Liver (tissue), 9 donors: ENCODE data around the gene ZNF587. TPM values are rescaled to one million over a fixed set of nuclear protein-coding genes. Genes with fewer than 3 reads are reported as not detected.

Source experiments
- DNase-seq: peaks from one replicate; pipeline ENCODE4 v3.0.0-alpha.2; 2017; ENCODE audit warnings: low spot score
- H3K27ac ChIP-seq, 2 donors: one replicate each; pipeline ENCODE4 v1.7.0; 2013; ENCODE audit warnings: inconsistent platforms in 2 of 2, low read length in 2 of 2, control low read depth in 1 of 2, low read depth in 1 of 2, mild to moderate bottlenecking in 1 of 2
- H3K27me3 ChIP-seq, 4 donors: one replicate each; pipeline versions ENCODE4 v1.6.1 to v1.7.0; 2013; ENCODE audit warnings: low read length in 3 of 4, inconsistent platforms in 1 of 4, mild to moderate bottlenecking in 1 of 4, moderate library complexity in 1 of 4; ENCODE audit not compliant: control insufficient read depth in 4 of 4, insufficient read depth in 4 of 4
- H3K36me3 ChIP-seq, 4 donors: one replicate each; pipeline versions ENCODE4 v1.6.1 to v1.7.0; 2013; ENCODE audit warnings: low read length in 3 of 4, mild to moderate bottlenecking in 3 of 4, low read depth in 1 of 4, moderate library complexity in 1 of 4; ENCODE audit not compliant: control insufficient read depth in 4 of 4, insufficient read depth in 3 of 4
- H3K4me1 ChIP-seq, 4 donors: one replicate each; pipeline versions ENCODE4 v1.6.1 to v1.7.0; 2013; ENCODE audit warnings: low read length in 3 of 4, mild to moderate bottlenecking in 3 of 4, moderate library complexity in 1 of 4; ENCODE audit not compliant: control insufficient read depth in 4 of 4, insufficient read depth in 4 of 4
- H3K4me3 ChIP-seq, 3 donors: one replicate each; pipeline versions ENCODE4 v1.6.1 to v1.7.0; 2013; ENCODE audit warnings: low read length in 3 of 3, control low read depth in 1 of 3, low read depth in 1 of 3, mild to moderate bottlenecking in 1 of 3
- H3K9ac ChIP-seq, 2 donors: one replicate each; pipeline ENCODE4 v1.7.0; 2013; ENCODE audit warnings: low read length in 2 of 2, mild to moderate bottlenecking in 2 of 2, moderate library complexity in 2 of 2, control low read depth in 1 of 2, low read depth in 1 of 2
- H3K9me3 ChIP-seq, 4 donors: one replicate each; pipeline versions ENCODE4 v1.6.1 to v1.7.0; 2013; ENCODE audit warnings: low read length in 3 of 4; ENCODE audit not compliant: control insufficient read depth in 4 of 4
- EGR1 ChIP-seq, 2 donors: IDR thresholded peaks; 2 replicates each; pipeline ENCODE4 v1.6.1; 2016 to 2018; ENCODE audit warnings: antibody characterized with exemption in 2 of 2, low read depth in 2 of 2
- FOXA1 ChIP-seq: IDR thresholded peaks from 2 replicates; pipeline ENCODE4 v1.6.1; 2016; ENCODE audit warnings: antibody characterized with exemption
- FOXA2 ChIP-seq: IDR thresholded peaks from 2 replicates; pipeline ENCODE4 v1.6.1; 2016; ENCODE audit warnings: antibody characterized with exemption
- GABPA ChIP-seq, 2 donors: IDR thresholded peaks in 1 of 2; conservative IDR thresholded peaks in 1 of 2; 2 replicates each; pipeline ENCODE4 v1.6.1; 2016; ENCODE audit warnings: antibody characterized with exemption in 2 of 2, mild to moderate bottlenecking in 1 of 2, moderate library complexity in 1 of 2
- HNF4A ChIP-seq, 2 donors: conservative IDR thresholded peaks; 2 replicates each; pipeline ENCODE4 v1.6.1; 2016; ENCODE audit warnings: antibody characterized with exemption in 2 of 2, mild to moderate bottlenecking in 2 of 2
- HNF4G ChIP-seq: IDR thresholded peaks from 2 replicates; pipeline ENCODE4 v1.6.1; 2016; ENCODE audit warnings: antibody characterized with exemption
- JUND ChIP-seq, 2 donors: IDR thresholded peaks; 2 replicates each; pipeline ENCODE4 v1.6.1; 2016; ENCODE audit warnings: antibody characterized with exemption in 2 of 2
- NR2F2 ChIP-seq: IDR thresholded peaks from 2 replicates; pipeline ENCODE4 v1.6.1; 2016; ENCODE audit warnings: antibody characterized with exemption
- RAD21 ChIP-seq, 2 donors: IDR thresholded peaks; 2 replicates each; pipeline ENCODE4 v1.6.1; 2016; ENCODE audit warnings: antibody characterized with exemption in 2 of 2, mild to moderate bottlenecking in 2 of 2
- SP1 ChIP-seq: IDR thresholded peaks from 2 replicates; pipeline ENCODE4 v1.6.1; 2018; ENCODE audit warnings: antibody characterized with exemption, mild to moderate bottlenecking
- TAF1 ChIP-seq: conservative IDR thresholded peaks from 2 replicates; pipeline ENCODE4 v1.6.1; 2016; ENCODE audit warnings: antibody characterized with exemption, mild to moderate bottlenecking
- YY1 ChIP-seq: IDR thresholded peaks from 2 replicates; pipeline ENCODE4 v1.6.1; 2016; ENCODE audit warnings: antibody characterized with exemption, mild to moderate bottlenecking
- WGBS: extraction: QIAGEN DNeasy Blood & Tissue Kit; methylation state at CpG from one replicate; pipeline ENCODE4 v1.1.7; 2013; 5-methylcytosine and 5-hydroxymethylcytosine counted together
- polyA plus RNA-seq, 2 donors: library from polyadenylated mRNA; stranded (reverse) in 1 of 2; unstranded in 1 of 2; fragments of 200-250 nt in 1 of 2; fragments of >200 nt in 1 of 2; fragmentation: Nextera tagmentation in 1 of 2; extraction: Ambion mirVana in 1 of 2; gene quantifications; one replicate each; pipeline versions ENCODE4 v1.2.1 to v1.2.3, GENCODE V29; 2013 to 2015
- total RNA-seq, 2 donors: library from RNA; depleted of rRNA; stranded (reverse); fragments of >200 nt; gene quantifications; one replicate each; pipeline ENCODE4 v1.2.3, GENCODE V29; 2014
- TF ChIP-seq, protein P1 (sequence below): IDR thresholded peaks from 2 replicates; pipeline ENCODE4 v1.6.1; 2016; ENCODE audit warnings: antibody characterized with exemption
- TF ChIP-seq, protein P2 (sequence below): IDR thresholded peaks from 2 replicates; pipeline ENCODE4 v1.6.1; 2016; ENCODE audit warnings: antibody characterized with exemption, mild to moderate bottlenecking
- TF ChIP-seq, protein P3 (sequence below): IDR thresholded peaks from 2 replicates; pipeline ENCODE4 v1.6.1; 2016; ENCODE audit warnings: antibody characterized with exemption
- TF ChIP-seq, protein P4 (sequence below): fragments of 150-350 bp; IDR thresholded peaks from 2 replicates; pipeline ENCODE4 v1.5.1; 2017; ENCODE audit warnings: improper control_type of control experiment, low read depth, low read length; ENCODE audit not compliant: missing input control
- TF ChIP-seq, protein P5 (sequence below): IDR thresholded peaks from 2 replicates; pipeline ENCODE4 v1.6.1; 2016; ENCODE audit warnings: antibody characterized with exemption
- donor health status: healthy.
- donor health status: healthy.
- donor health status: healthy.
- donor health status: healthy.
- donor health status: healthy.

The ZNF587 gene
- total and polyA plus RNA-seq, 4 donors, result 2.7 to 27.8 (median 9.2) TPM

DNA sequence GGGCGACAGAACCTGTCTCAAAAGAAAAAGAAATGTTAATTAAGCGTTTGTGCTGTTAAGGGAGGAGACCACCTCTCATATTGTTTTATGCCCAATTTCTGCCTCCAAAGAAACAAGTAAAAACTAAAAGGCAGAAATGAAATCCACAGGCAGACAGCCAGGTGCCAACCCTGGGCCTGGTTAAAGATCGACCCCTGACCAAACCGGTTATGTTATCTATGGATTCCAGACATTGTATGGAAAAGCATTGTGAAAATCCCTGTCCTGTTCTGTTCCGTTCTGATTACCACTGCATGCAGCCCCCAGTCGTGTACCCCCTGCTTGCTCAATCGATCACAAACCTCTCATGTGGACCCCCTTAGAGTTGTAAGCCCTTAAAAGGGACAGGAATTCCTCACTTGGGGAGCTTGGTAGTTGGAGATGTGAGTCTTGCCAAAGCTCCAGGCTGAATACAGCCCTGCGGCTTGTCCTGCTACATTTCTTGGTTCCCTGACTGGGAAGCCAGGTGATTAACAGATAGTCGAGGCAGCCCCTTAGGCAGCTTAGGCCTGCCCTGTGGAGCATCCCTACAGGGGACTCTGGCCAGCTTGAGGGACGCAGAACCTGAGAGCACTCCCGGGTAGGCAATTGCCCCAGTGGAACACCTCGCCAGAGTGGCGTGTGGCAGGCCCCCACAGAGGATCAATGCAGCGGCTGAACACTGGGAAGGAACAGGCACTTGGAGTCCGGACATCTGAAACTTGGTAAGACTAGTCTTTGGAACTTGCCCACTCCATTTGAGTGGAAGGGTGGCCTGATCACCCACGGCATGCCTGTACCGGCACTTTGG is 34.2 kb upstream of the ZNF587 start:
- Histone ChIP-seq H3K9me3 (no peaks in the 10 kb centered on the region), H3K4me3 (peak overlapping the region in 2 of 3 donors; percentile 63 to 85), H3K4me1 (peaks cover 3 to 29% (median 9%) of the 10 kb centered on the region in 4 donors), H3K9ac (peak overlapping the region in 1 of 2 donors; percentile 95), H3K27me3 (no peaks in the 10 kb centered on the region), H3K36me3 (peaks cover 0 to 6% (median 0%) of the 10 kb centered on the region in 4 donors), H3K27ac (no peak overlapping the region)
- no peak for DNase-seq
- TF ChIP-seq FOXA2 (no peak), GABPA (IDR thresholded peaks at IDR 0.05 in 1 of 2, conservative IDR thresholded peaks at IDR 0.05 in 1 of 2) (no peak), YY1 (no peak), NR2F2 (no peak), HNF4A (conservative IDR thresholded peaks at IDR 0.05) (no peak), SP1 (no peak), RAD21 (IDR thresholded peaks at IDR 0.05) (no peak), FOXA1 (no peak), EGR1 (IDR thresholded peaks at IDR 0.05; ENCODE audit: low read depth in 2 of 2) (no peak), HNF4G (no peak), TAF1 (no peak), JUND (IDR thresholded peaks at IDR 0.05) (no peak)
- TF ChIP-seq, protein P1, sequence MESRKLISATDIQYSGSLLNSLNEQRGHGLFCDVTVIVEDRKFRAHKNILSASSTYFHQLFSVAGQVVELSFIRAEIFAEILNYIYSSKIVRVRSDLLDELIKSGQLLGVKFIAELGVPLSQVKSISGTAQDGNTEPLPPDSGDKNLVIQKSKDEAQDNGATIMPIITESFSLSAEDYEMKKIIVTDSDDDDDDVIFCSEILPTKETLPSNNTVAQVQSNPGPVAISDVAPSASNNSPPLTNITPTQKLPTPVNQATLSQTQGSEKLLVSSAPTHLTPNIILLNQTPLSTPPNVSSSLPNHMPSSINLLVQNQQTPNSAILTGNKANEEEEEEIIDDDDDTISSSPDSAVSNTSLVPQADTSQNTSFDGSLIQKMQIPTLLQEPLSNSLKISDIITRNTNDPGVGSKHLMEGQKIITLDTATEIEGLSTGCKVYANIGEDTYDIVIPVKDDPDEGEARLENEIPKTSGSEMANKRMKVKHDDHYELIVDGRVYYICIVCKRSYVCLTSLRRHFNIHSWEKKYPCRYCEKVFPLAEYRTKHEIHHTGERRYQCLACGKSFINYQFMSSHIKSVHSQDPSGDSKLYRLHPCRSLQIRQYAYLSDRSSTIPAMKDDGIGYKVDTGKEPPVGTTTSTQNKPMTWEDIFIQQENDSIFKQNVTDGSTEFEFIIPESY, result no peak
- TF ChIP-seq, protein P2, sequence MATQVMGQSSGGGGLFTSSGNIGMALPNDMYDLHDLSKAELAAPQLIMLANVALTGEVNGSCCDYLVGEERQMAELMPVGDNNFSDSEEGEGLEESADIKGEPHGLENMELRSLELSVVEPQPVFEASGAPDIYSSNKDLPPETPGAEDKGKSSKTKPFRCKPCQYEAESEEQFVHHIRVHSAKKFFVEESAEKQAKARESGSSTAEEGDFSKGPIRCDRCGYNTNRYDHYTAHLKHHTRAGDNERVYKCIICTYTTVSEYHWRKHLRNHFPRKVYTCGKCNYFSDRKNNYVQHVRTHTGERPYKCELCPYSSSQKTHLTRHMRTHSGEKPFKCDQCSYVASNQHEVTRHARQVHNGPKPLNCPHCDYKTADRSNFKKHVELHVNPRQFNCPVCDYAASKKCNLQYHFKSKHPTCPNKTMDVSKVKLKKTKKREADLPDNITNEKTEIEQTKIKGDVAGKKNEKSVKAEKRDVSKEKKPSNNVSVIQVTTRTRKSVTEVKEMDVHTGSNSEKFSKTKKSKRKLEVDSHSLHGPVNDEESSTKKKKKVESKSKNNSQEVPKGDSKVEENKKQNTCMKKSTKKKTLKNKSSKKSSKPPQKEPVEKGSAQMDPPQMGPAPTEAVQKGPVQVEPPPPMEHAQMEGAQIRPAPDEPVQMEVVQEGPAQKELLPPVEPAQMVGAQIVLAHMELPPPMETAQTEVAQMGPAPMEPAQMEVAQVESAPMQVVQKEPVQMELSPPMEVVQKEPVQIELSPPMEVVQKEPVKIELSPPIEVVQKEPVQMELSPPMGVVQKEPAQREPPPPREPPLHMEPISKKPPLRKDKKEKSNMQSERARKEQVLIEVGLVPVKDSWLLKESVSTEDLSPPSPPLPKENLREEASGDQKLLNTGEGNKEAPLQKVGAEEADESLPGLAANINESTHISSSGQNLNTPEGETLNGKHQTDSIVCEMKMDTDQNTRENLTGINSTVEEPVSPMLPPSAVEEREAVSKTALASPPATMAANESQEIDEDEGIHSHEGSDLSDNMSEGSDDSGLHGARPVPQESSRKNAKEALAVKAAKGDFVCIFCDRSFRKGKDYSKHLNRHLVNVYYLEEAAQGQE, result no peak
- TF ChIP-seq, protein P3, sequence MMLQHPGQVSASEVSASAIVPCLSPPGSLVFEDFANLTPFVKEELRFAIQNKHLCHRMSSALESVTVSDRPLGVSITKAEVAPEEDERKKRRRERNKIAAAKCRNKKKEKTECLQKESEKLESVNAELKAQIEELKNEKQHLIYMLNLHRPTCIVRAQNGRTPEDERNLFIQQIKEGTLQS, result no peak
- TF ChIP-seq, protein P4, sequence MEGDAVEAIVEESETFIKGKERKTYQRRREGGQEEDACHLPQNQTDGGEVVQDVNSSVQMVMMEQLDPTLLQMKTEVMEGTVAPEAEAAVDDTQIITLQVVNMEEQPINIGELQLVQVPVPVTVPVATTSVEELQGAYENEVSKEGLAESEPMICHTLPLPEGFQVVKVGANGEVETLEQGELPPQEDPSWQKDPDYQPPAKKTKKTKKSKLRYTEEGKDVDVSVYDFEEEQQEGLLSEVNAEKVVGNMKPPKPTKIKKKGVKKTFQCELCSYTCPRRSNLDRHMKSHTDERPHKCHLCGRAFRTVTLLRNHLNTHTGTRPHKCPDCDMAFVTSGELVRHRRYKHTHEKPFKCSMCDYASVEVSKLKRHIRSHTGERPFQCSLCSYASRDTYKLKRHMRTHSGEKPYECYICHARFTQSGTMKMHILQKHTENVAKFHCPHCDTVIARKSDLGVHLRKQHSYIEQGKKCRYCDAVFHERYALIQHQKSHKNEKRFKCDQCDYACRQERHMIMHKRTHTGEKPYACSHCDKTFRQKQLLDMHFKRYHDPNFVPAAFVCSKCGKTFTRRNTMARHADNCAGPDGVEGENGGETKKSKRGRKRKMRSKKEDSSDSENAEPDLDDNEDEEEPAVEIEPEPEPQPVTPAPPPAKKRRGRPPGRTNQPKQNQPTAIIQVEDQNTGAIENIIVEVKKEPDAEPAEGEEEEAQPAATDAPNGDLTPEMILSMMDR, result no peak
- TF ChIP-seq, protein P5, sequence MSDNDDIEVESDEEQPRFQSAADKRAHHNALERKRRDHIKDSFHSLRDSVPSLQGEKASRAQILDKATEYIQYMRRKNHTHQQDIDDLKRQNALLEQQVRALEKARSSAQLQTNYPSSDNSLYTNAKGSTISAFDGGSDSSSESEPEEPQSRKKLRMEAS, result no peak
- WGBS, result 84% methylated on average over 17 of the region's 17 CpGs
